GM12878 (cell line): ENCODE results near the gene ACSL1. TPM values are rescaled to one million over a fixed set of nuclear protein-coding genes. Genes with fewer than 3 reads are reported as not detected.

ENCODE experiments used
- ATAC-seq: fragments of 200-7000 bp; cut with Tn5 transposase; 3 replicates; pipeline ENCODE4 v1.9.1; 2020; ENCODE audit warnings: mild to moderate bottlenecking, moderate library complexity
- BruUV-seq: library from RNA; stranded (reverse); fragments of 400-500 nt; replicated peaks from 2 replicates; lab custom pipeline; 2021; lab: Mats Ljungman, UMichigan
- CTCF ChIA-PET: fragments of 300-600 bp; sonication (Branson Sonifier 250); formaldehyde crosslinking; extraction: SDS; loops from one replicate; lab custom pipeline; 2021; ENCODE audit warnings: inconsistent platforms; lab: Yijun Ruan, JAX
- POLR2A ChIA-PET: fragments of 350-600 bp; formaldehyde crosslinking; extraction: SDS; loops from one replicate; lab custom pipeline; 2021; ENCODE audit warnings: inconsistent platforms; lab: Charles Lee
- RAD21 ChIA-PET: fragments of 300-600 bp; sonication (Branson Sonifier 250); formaldehyde crosslinking; loops from one replicate; lab custom pipeline; 2023; ENCODE audit warnings: antibody characterized with exemption; ENCODE audit not compliant: unreplicated experiment; lab: Charles Lee
- SMC1A ChIA-PET: fragments of 300-600 bp; sonication (Branson Sonifier 250); formaldehyde crosslinking; loops from one replicate; lab custom pipeline; 2023; ENCODE audit not compliant: unreplicated experiment, uncharacterized antibody; lab: Charles Lee
- DNase-seq: peaks from one replicate; pipeline ENCODE4 v3.0.0-alpha.2; 2011; ENCODE audit warnings: low read depth, low spot score
- FAIRE-seq: peaks from 3 replicates; lab custom pipeline; 2011; peaks lifted over from hg19 to GRCh38; lab: Jason Lieb, UNC
- H2AFZ ChIP-seq: 2 replicates; pipeline ENCODE4 v1.6.0; 2011; ENCODE audit warnings: low read depth, low read length, control low read depth; ENCODE audit not compliant: control insufficient read depth
- H3K27ac ChIP-seq: 2 replicates; pipeline ENCODE4 v1.5.1; 2011; ENCODE audit warnings: control low read depth; ENCODE audit not compliant: control insufficient read depth, insufficient read depth
- H3K27me3 ChIP-seq, 2 experiments: replicated peaks in 1 of 2; 2 replicates each; pipeline versions ENCODE4 v1.6.0 to v1.6.1; 2011; ENCODE audit warnings: low read length in 1 of 2; ENCODE audit not compliant: control insufficient read depth in 2 of 2, insufficient read depth in 2 of 2
- H3K36me3 ChIP-seq, 2 experiments: 2 replicates each; pipeline ENCODE4 v1.5.1; 2011; ENCODE audit warnings: low read length in 1 of 2; ENCODE audit not compliant: control insufficient read depth in 2 of 2, insufficient read depth in 2 of 2
- H3K4me1 ChIP-seq: 2 replicates; pipeline ENCODE4 v1.6.1; 2011; ENCODE audit warnings: mild to moderate bottlenecking, low read length, moderate library complexity, mixed read lengths; ENCODE audit not compliant: control insufficient read depth, insufficient read depth
- H3K4me2 ChIP-seq: 2 replicates; pipeline ENCODE4 v1.6.0; 2011; ENCODE audit warnings: control low read depth; ENCODE audit not compliant: control insufficient read depth, insufficient read depth
- H3K4me3 ChIP-seq: fragments of 200-600 bp; sonication (generic); 2 replicates; pipeline ENCODE4 v1.5.1; 2016
- H3K79me2 ChIP-seq: 2 replicates; pipeline ENCODE4 v1.6.0; 2011; ENCODE audit warnings: low read length; ENCODE audit not compliant: control insufficient read depth, insufficient read depth
- H3K9ac ChIP-seq: 2 replicates; pipeline ENCODE4 v1.8.0; 2011; ENCODE audit warnings: low read length, control low read depth, mixed read lengths; ENCODE audit not compliant: control insufficient read depth, insufficient read depth
- H3K9me3 ChIP-seq: replicated peaks from 3 replicates; pipeline ENCODE4 v1.5.1; 2011; ENCODE audit warnings: mild to moderate bottlenecking, low read length; ENCODE audit not compliant: control insufficient read depth, insufficient read depth
- H4K20me1 ChIP-seq: 2 replicates; pipeline ENCODE4 v1.6.0; 2011; ENCODE audit not compliant: control insufficient read depth, insufficient read depth
- BHLHE40 ChIP-seq, 2 experiments: fragments of 450-650 bp in 1 of 2; IDR thresholded peaks; 2 replicates each; pipeline ENCODE4 v1.6.1; 2011 to 2017; ENCODE audit warnings: low read depth in 2 of 2, borderline replicate concordance in 1 of 2, improper control_type of control experiment in 1 of 2, low read length in 1 of 2, mild to moderate bottlenecking in 1 of 2
- E4F1 ChIP-seq: fragments of 450-650 bp; IDR thresholded peaks from 2 replicates; pipeline ENCODE4 v1.6.1; 2018; ENCODE audit warnings: borderline replicate concordance, mild to moderate bottlenecking; ENCODE audit not compliant: partially characterized antibody
- IRF4 ChIP-seq: IDR thresholded peaks from 2 replicates; pipeline ENCODE4 v1.6.1; 2011; ENCODE audit warnings: low read depth, low read length
- IRF5 ChIP-seq: fragments of 450-650 bp; IDR thresholded peaks from 2 replicates; pipeline ENCODE4 v1.6.1; 2017; ENCODE audit warnings: borderline replicate concordance
- JUND ChIP-seq: IDR thresholded peaks from 2 replicates; pipeline ENCODE4 v1.6.1; 2012; ENCODE audit warnings: low read depth, mild to moderate bottlenecking, low read length, improper control_type of control experiment, moderate library complexity
- KDM1A ChIP-seq: fragments of 200-600 bp; sonication (generic); IDR thresholded peaks from 2 replicates; pipeline ENCODE4 v1.6.1; 2016; ENCODE audit warnings: borderline replicate concordance
- PAX5 ChIP-seq: IDR thresholded peaks from 2 replicates; pipeline ENCODE4 v1.6.1; 2011; ENCODE audit warnings: low read depth, low read length, borderline replicate concordance
- PKNOX1 ChIP-seq: fragments of 450-650 bp; IDR thresholded peaks from 2 replicates; pipeline ENCODE4 v1.6.1; 2016; ENCODE audit warnings: mild to moderate bottlenecking
- RB1 ChIP-seq: fragments of 450-650 bp; formaldehyde crosslinking; IDR thresholded peaks from 2 replicates; pipeline ENCODE4 v1.6.1; 2017; ENCODE audit warnings: mild to moderate bottlenecking, borderline replicate concordance
- RELA ChIP-seq: fragments of 450-650 bp; IDR thresholded peaks from 2 replicates; pipeline ENCODE4 v1.8.0; 2014; ENCODE audit warnings: borderline replicate concordance; ENCODE audit not compliant: partially characterized antibody
- RFX5 ChIP-seq: IDR thresholded peaks from 2 replicates; pipeline ENCODE4 v1.6.1; 2011; ENCODE audit warnings: low read depth, low read length, improper control_type of control experiment
- SIN3A ChIP-seq: IDR thresholded peaks from 2 replicates; pipeline ENCODE4 v1.6.1; 2012; ENCODE audit warnings: low read depth, low read length, improper control_type of control experiment
- SMC3 ChIP-seq: IDR thresholded peaks from 2 replicates; pipeline ENCODE4 v1.6.1; 2011; ENCODE audit warnings: low read length, improper control_type of control experiment, borderline replicate concordance
- TARDBP ChIP-seq: IDR thresholded peaks from 2 replicates; pipeline ENCODE4 v1.6.1; 2016; ENCODE audit warnings: borderline replicate concordance
- YY1 ChIP-seq: IDR thresholded peaks from 2 replicates; pipeline ENCODE4 v1.6.1; 2011; ENCODE audit warnings: low read depth, mild to moderate bottlenecking, low read length
- ZZZ3 ChIP-seq: IDR thresholded peaks from 2 replicates; pipeline ENCODE4 v1.6.1; 2011; ENCODE audit warnings: low read depth; ENCODE audit not compliant: control insufficient read depth, insufficient read length
- WGBS: methylation state at CpG from one replicate; pipeline ENCODE4 v1.1.6; 2016; ENCODE audit warnings: low lambda C conversion rate; ENCODE audit not compliant: insufficient replicate concordance, insufficient coverage; ENCODE audit errors: missing lambda C conversion rate; 5-methylcytosine and 5-hydroxymethylcytosine counted together
- in situ Hi-C: fragments of 300-500 bp; cut with MboI; formaldehyde crosslinking; loops from 9 replicates; pipeline ENCODE4 v1.14.3; 2018; ENCODE audit warnings: mixed read lengths
- intact Hi-C: fragments of 100-400 bp; cut with micrococcal nuclease; formaldehyde crosslinking; loops from one replicate; pipeline ENCODE4 v1.14.2; 2022; ENCODE audit not compliant: unreplicated experiment
- polyA plus RNA-seq, 11 experiments: library from polyadenylated mRNA; depleted of rRNA in 4 of 11; unstranded in 6 of 11; stranded (reverse) in 5 of 11; fragments of >200 nt; fragmentation: Nextera tagmentation in 4 of 11; fragmentation: Illumina TruSeq in 1 of 11; extraction: Ambion mirVana in 4 of 11; extraction: Trizol in 1 of 11; gene quantifications; 1 replicate in 1 of 11; 2 replicates in 10 of 11; pipeline versions ENCODE4 v1.2.1 to v1.2.3, GENCODE V29; 2011 to 2016; ENCODE audit warnings: inconsistent platforms in 2 of 11, missing spikeins in 2 of 11, low read depth in 1 of 11
- total RNA-seq, 4 experiments: library from RNA; depleted of rRNA in 3 of 4; stranded (reverse); fragments of >200 nt in 3 of 4; fragmentation: Illumina TruSeq in 1 of 4; extraction: Trizol in 1 of 4; gene quantifications; 2 replicates each; pipeline versions ENCODE4 v1.2.1 to v1.2.3, GENCODE V29; 2013 to 2021

The ACSL1 gene
- total and polyA plus RNA-seq, 10 of the 15 experiments (the other 5 are each of a cell fraction or from before 2014, with no cell fraction given) = 30.7 to 68.1 (median 58.7) TPM

- H3K9me3 ChIP-seq = no peaks in the 10 kb centered on the region
- RAD21 ChIA-PET = no interaction called here
- WGBS = 87% methylated on average over 9 of the region's 9 CpGs
- CTCF ChIA-PET = interaction anchor here (0.9 to 1.0 kb wide), 2 partner anchors 55 to 338 kb away, joined by 3 read pairs; no protein-coding TSS in a partner anchor
- POLR2A ChIA-PET = no interaction called here
- in situ Hi-C loops = no loop called here
- H3K79me2 ChIP-seq = peaks cover 15% of the 10 kb centered on the region
- 0 out of 2 replicates have a peak, but pooled peaks cover 4% of the 10 kb centered on the region for H4K20me1 ChIP-seq
- H3K4me2 ChIP-seq = no peak overlapping the region
- H3K4me1 ChIP-seq = peaks cover 15% of the 10 kb centered on the region
- intact Hi-C loops = no loop called here
- TF ChIP-seq RELA (no peak), RB1 (no peak), JUND (no peak), ZZZ3 (no peak), YY1 (no peak), SMC3 (no peak), RFX5 (no peak), PAX5 (no peak), TARDBP (no peak), SIN3A (no peak), IRF5 (no peak), KDM1A (no peak), PKNOX1 (no peak), E4F1 (no peak), IRF4 (no peak), BHLHE40 (IDR thresholded peaks at IDR 0.05; ENCODE audit: borderline replicate concordance in 1 of 2, low read depth in 2 of 2, low read length in 1 of 2) (no peak)
- H3K36me3 ChIP-seq = peaks cover 17 to 19% of the 10 kb centered on the region in 2 experiments; a peak in 3 of 4 replicates
- H3K9ac ChIP-seq = no peak overlapping the region
- no peaks in the 10 kb centered on the region for H3K27me3 ChIP-seq
- FAIRE-seq = no peak
- DNase-seq = no peak
- BruUV-seq = no TSS peak
- SMC1A ChIA-PET = interaction anchor here (0.9 kb wide), 1 partner anchor 48 kb away, joined by 3 read pairs; no protein-coding TSS in a partner anchor
- no peak overlapping the region for H2AFZ ChIP-seq
- no peak overlapping the region for H3K4me3 ChIP-seq
- H3K27ac ChIP-seq = no peak overlapping the region
- no peak for ATAC-seq
Measured at GRCh38 chr4:184796906-184797305, 28.9 kb downstream of the ACSL1 start.
